Panc1 (cell line): ENCODE measurements around the gene SMARCA1. TPM values are rescaled to one million over a fixed set of nuclear protein-coding genes. Genes with fewer than 3 reads are reported as not detected.

Experiments used
- ATAC-seq: fragments of 200-7000 bp; cut with Tn5 transposase; 2 replicates; pipeline ENCODE4 v1.9.1; 2020; ENCODE audit warnings: mild to moderate bottlenecking, moderate library complexity
- BruUV-seq: library from RNA; stranded (reverse); fragments of 400-500 nt; replicated peaks from 2 replicates; lab custom pipeline; 2021; lab: Mats Ljungman, UMichigan
- CTCF ChIA-PET: fragments of 300-600 bp; sonication (Branson Sonifier 250); formaldehyde crosslinking; loops from one replicate; lab custom pipeline; 2022; ENCODE audit warnings: antibody characterized with exemption; lab: Charles Lee
- POLR2A ChIA-PET: fragments of 300-600 bp; sonication (Branson Sonifier 250); formaldehyde crosslinking; loops from one replicate; lab custom pipeline; 2022; ENCODE audit warnings: antibody characterized with exemption; lab: Charles Lee
- DNase-seq: peaks from one replicate; pipeline ENCODE4 v3.0.0-alpha.2; 2010; ENCODE audit warnings: low read depth, low spot score
- H3K27ac ChIP-seq: 2 replicates; pipeline ENCODE4 v1.5.1; 2011; ENCODE audit warnings: mild to moderate bottlenecking, low read length, inconsistent platforms
- H3K27me3 ChIP-seq: fragments of 200-500 bp; sonication (Bioruptor generic); 2 replicates; pipeline ENCODE4 v1.6.0; 2014; ENCODE audit warnings: low read length, inconsistent platforms; ENCODE audit not compliant: control insufficient read depth, insufficient read depth
- H3K36me3 ChIP-seq: fragments of 200-500 bp; sonication (Bioruptor generic); 2 replicates; pipeline ENCODE4 v1.5.1; 2014; ENCODE audit warnings: inconsistent platforms, mild to moderate bottlenecking, low read length, moderate library complexity; ENCODE audit not compliant: control insufficient read depth, insufficient read depth
- H3K4me1 ChIP-seq: 2 replicates; pipeline ENCODE4 v1.5.1; 2011; ENCODE audit warnings: inconsistent platforms, mild to moderate bottlenecking, low read length, moderate library complexity; ENCODE audit not compliant: control insufficient read depth, insufficient read depth
- H3K4me3 ChIP-seq, 2 experiments: 2 replicates each; pipeline ENCODE4 v1.5.1; 2011 to 2012; ENCODE audit warnings: low read depth in 2 of 2, low read length in 2 of 2, mild to moderate bottlenecking in 2 of 2, inconsistent platforms in 1 of 2, moderate library complexity in 1 of 2
- H3K9me3 ChIP-seq: fragments of 200-500 bp; sonication (Bioruptor generic); 2 replicates; pipeline ENCODE4 v1.5.1; 2014; ENCODE audit warnings: low read depth, mild to moderate bottlenecking, inconsistent platforms, low read length, moderate library complexity; ENCODE audit not compliant: control insufficient read depth, insufficient read depth
- CTCF ChIP-seq: fragments of 450-650 bp; IDR thresholded peaks from 2 replicates; pipeline ENCODE4 v1.5.1; 2017; ENCODE audit warnings: mild to moderate bottlenecking
- POLR2AphosphoS5 ChIP-seq: IDR thresholded peaks from 2 replicates; pipeline ENCODE4 v1.6.1; 2012; ENCODE audit warnings: mild to moderate bottlenecking, low read depth, low read length, moderate library complexity
- REST ChIP-seq, 2 experiments: IDR thresholded peaks; 2 replicates each; pipeline ENCODE4 v1.6.1; 2011 to 2012; ENCODE audit warnings: low read depth in 2 of 2, control low read depth in 1 of 2, low read length in 1 of 2, mild to moderate bottlenecking in 1 of 2, moderate library complexity in 1 of 2; ENCODE audit not compliant: insufficient read depth in 1 of 2
- SIN3A ChIP-seq: IDR thresholded peaks from 2 replicates; pipeline ENCODE4 v1.6.1; 2012; ENCODE audit warnings: low read depth, mild to moderate bottlenecking, low read length, moderate library complexity, borderline replicate concordance; ENCODE audit not compliant: insufficient read depth
- TCF7L2 ChIP-seq: IDR thresholded peaks from 2 replicates; pipeline ENCODE4 v1.6.1; 2011; ENCODE audit warnings: mild to moderate bottlenecking, low read depth, low read length, inconsistent platforms
- in situ Hi-C: cut with HindIII; loops from 2 replicates; pipeline ENCODE4 v1.10.0; 2016; ENCODE audit warnings: low sequenced_read_pairs, low pct_unique_long_range_greater_than_20kb
- intact Hi-C: fragments of 100-400 bp; cut with micrococcal nuclease; formaldehyde crosslinking; loops from one replicate; pipeline ENCODE4 v1.10.0; 2022; ENCODE audit not compliant: unreplicated experiment
- total RNA-seq: library from RNA; stranded (reverse); gene quantifications from one replicate; pipeline ENCODE4 v1.2.1, GENCODE V29; 2021; ENCODE audit not compliant: unreplicated experiment

Gene SMARCA1
- total RNA-seq, 1 experiment from 2014 or later = 130 TPM

GRCh38 chrX:129525896-129526295 is 2.6 kb upstream of the SMARCA1 start:
- DNase-seq = no peak
- Histone ChIP-seq H3K27me3 (no peaks in the 10 kb centered on the region), H3K27ac (no peak overlapping the region), H3K4me3 (no peak overlapping the region), H3K36me3 (no peaks in the 10 kb centered on the region), H3K4me1 (no peaks in the 10 kb centered on the region; the same call in none of the 2 replicates), H3K9me3 (no peaks in the 10 kb centered on the region)
- ChIA-PET CTCF (interaction anchor here (0.6 kb wide), 1 partner anchor 51 kb away, joined by 3 read pairs; no protein-coding TSS in a partner anchor), POLR2A (no interaction called here)
- no peak for ATAC-seq
- no peak for TF ChIP-seq SIN3A
- TF ChIP-seq CTCF = no peak
- no peak for TF ChIP-seq POLR2AphosphoS5
- TF ChIP-seq TCF7L2 = no peak
- in situ Hi-C loops = no loop called here
- BruUV-seq = no TSS peak
- intact Hi-C loops = no loop called here

GRCh38 chrX:129525162-129525561 is 1.9 kb upstream of the SMARCA1 start:
- Histone ChIP-seq H3K4me1 (peaks cover 6% of the 10 kb centered on the region), H3K27me3 (no peaks in the 10 kb centered on the region), H3K27ac (no peak overlapping the region), H3K4me3 (no peak overlapping the region), H3K9me3 (no peaks in the 10 kb centered on the region), H3K36me3 (no peaks in the 10 kb centered on the region)
- CTCF ChIA-PET = no interaction called here
- DNase-seq (no peak), ATAC-seq (no peak)
- in situ Hi-C loops (no loop called here), intact Hi-C loops (no loop called here)
- POLR2A ChIA-PET = no interaction called here
- TF ChIP-seq SIN3A (no peak), CTCF (no peak), REST (IDR thresholded peaks at IDR 0.05; ENCODE audit: insufficient read depth in 1 of 2, low read depth in 2 of 2, low read length in 1 of 2) (no peak), TCF7L2 (no peak), POLR2AphosphoS5 (no peak)
- no TSS peak for BruUV-seq
